NT2/D1 (cell line): ENCODE data around the gene RSU1.

Experiments used
- SUZ12 ChIP-seq: IDR thresholded peaks from 2 replicates; pipeline ENCODE4 v1.6.1; 2011; ENCODE audit not compliant: insufficient read length, insufficient read depth; ENCODE audit errors: extremely low read depth
- YY1 ChIP-seq: IDR thresholded peaks from 2 replicates; pipeline ENCODE4 v1.6.1; 2011; ENCODE audit not compliant: insufficient read length, insufficient read depth
- ZNF274 ChIP-seq: IDR thresholded peaks from 2 replicates; pipeline ENCODE4 v1.6.1; 2011; ENCODE audit warnings: mild to moderate bottlenecking, low read depth, low read length

GRCh38 chr10:16643502-16643901 is 173.7 kb downstream of the RSU1 start:
- TF ChIP-seq YY1 (no peak), ZNF274 (no peak), SUZ12 (no peak)
